WTC11 (cell line): ENCODE measurements around the gene PTPN21. TPM values are rescaled to one million over a fixed set of nuclear protein-coding genes. Genes with fewer than 3 reads are reported as not detected.

ENCODE experiments used
- ATAC-seq: fragments of 200-7000 bp; cut with Tn5 transposase; 2 replicates; pipeline ENCODE4 v1.10.0; 2021; ENCODE audit warnings: mild to moderate bottlenecking, moderate library complexity
- CTCF ChIA-PET: fragments of 300-600 bp; sonication (Branson Sonifier 250); formaldehyde crosslinking; loops from one replicate; lab custom pipeline; 2021; ENCODE audit warnings: antibody characterized with exemption; lab: Charles Lee
- POLR2A ChIA-PET: fragments of 350-600 bp; sonication (Branson Sonifier 250); formaldehyde crosslinking; loops from one replicate; lab custom pipeline; 2021; ENCODE audit warnings: antibody characterized with exemption; lab: Charles Lee
- DNase-seq: peaks from one replicate; pipeline ENCODE4 v3.0.0; 2021; ENCODE audit warnings: low spot score
- H3K27ac Mint-ChIP-seq: 2 replicates; pipeline ENCODE4 v1.8.0; 2021; ENCODE audit warnings: mixed read lengths
- H3K27me3 Mint-ChIP-seq: 2 replicates; pipeline ENCODE4 v1.8.0; 2021; ENCODE audit warnings: low read depth, mild to moderate bottlenecking, moderate library complexity, mixed read lengths
- H3K36me3 Mint-ChIP-seq: 2 replicates; pipeline ENCODE4 v1.8.0; 2021; ENCODE audit warnings: mixed read lengths
- H3K4me1 Mint-ChIP-seq: 2 replicates; pipeline ENCODE4 v1.8.0; 2022; ENCODE audit warnings: mixed read lengths
- H3K4me3 Mint-ChIP-seq: 2 replicates; pipeline ENCODE4 v1.8.0; 2021; ENCODE audit warnings: mild to moderate bottlenecking, moderate library complexity, mixed read lengths
- H3K9me3 Mint-ChIP-seq: 2 replicates; pipeline ENCODE4 v1.8.0; 2021; ENCODE audit warnings: mixed read lengths
- ATF2 ChIP-seq: sonication (generic); formaldehyde crosslinking; IDR thresholded peaks from 2 replicates; pipeline ENCODE4 v1.8.1; 2022; ENCODE audit warnings: low read depth, missing genetic modification reagents, borderline replicate concordance
- CBFB ChIP-seq: sonication (generic); formaldehyde crosslinking; IDR thresholded peaks from 2 replicates; pipeline ENCODE4 v1.8.1; 2022; ENCODE audit warnings: mild to moderate bottlenecking, low read depth, missing genetic modification reagents
- CTCF ChIP-seq: fragments of 200-600 bp; IDR thresholded peaks from 2 replicates; pipeline ENCODE4 v1.8.0; 2022; ENCODE audit warnings: antibody characterized with exemption
- EMX1 ChIP-seq: fragments of 250-450 bp; sonication (Bioruptor Pico); IDR thresholded peaks from 2 replicates; pipeline ENCODE4 v1.8.0; 2021; ENCODE audit warnings: mild to moderate bottlenecking
- ESRRA ChIP-seq: sonication (generic); formaldehyde crosslinking; IDR thresholded peaks from 2 replicates; pipeline ENCODE4 v1.8.1; 2022; ENCODE audit warnings: mild to moderate bottlenecking, missing genetic modification reagents, borderline replicate concordance
- FOXJ3 ChIP-seq: sonication (generic); formaldehyde crosslinking; IDR thresholded peaks from 2 replicates; pipeline ENCODE4 v1.9.0; 2021; ENCODE audit warnings: missing genetic modification reagents, mild to moderate bottlenecking, borderline replicate concordance
- GABPB1 ChIP-seq: sonication (generic); formaldehyde crosslinking; IDR thresholded peaks from 2 replicates; pipeline ENCODE4 v1.8.1; 2023; ENCODE audit warnings: mild to moderate bottlenecking, missing genetic modification reagents
- HMGA2 ChIP-seq: fragments of 250-450 bp; sonication (Bioruptor Pico); IDR thresholded peaks from 2 replicates; pipeline ENCODE4 v1.4.0; 2021; ENCODE audit warnings: mild to moderate bottlenecking, moderate library complexity
- IRF2 ChIP-seq: sonication (generic); formaldehyde crosslinking; IDR thresholded peaks from 2 replicates; pipeline ENCODE4 v1.8.0; 2022; ENCODE audit warnings: low read depth, missing genetic modification reagents, borderline replicate concordance
- JAZF1 ChIP-seq: fragments of 250-450 bp; sonication (Bioruptor Pico); IDR thresholded peaks from 2 replicates; pipeline ENCODE4 v1.9.0; 2021; ENCODE audit warnings: moderate library complexity, mild to moderate bottlenecking, inconsistent platforms
- KAT7 ChIP-seq: sonication (generic); formaldehyde crosslinking; IDR thresholded peaks from 2 replicates; pipeline ENCODE4 v1.8.1; 2023; ENCODE audit warnings: missing genetic modification reagents, mild to moderate bottlenecking, borderline replicate concordance
- MLX ChIP-seq: sonication (generic); formaldehyde crosslinking; IDR thresholded peaks from 2 replicates; pipeline ENCODE4 v1.8.1; 2023; ENCODE audit warnings: mild to moderate bottlenecking, missing genetic modification reagents, moderate library complexity
- MYBL2 ChIP-seq: sonication (generic); formaldehyde crosslinking; IDR thresholded peaks from 2 replicates; pipeline ENCODE4 v1.8.1; 2023; ENCODE audit warnings: mild to moderate bottlenecking, moderate library complexity, missing genetic modification reagents
- NFATC4 ChIP-seq: fragments of 250-450 bp; sonication (Bioruptor Pico); IDR thresholded peaks from 2 replicates; pipeline ENCODE4 v1.9.0; 2021; ENCODE audit warnings: mild to moderate bottlenecking
- NFE2L1 ChIP-seq: sonication (generic); formaldehyde crosslinking; IDR thresholded peaks from 2 replicates; pipeline ENCODE4 v1.8.1; 2023; ENCODE audit warnings: missing genetic modification reagents
- NR2C2 ChIP-seq: sonication (generic); formaldehyde crosslinking; IDR thresholded peaks from 2 replicates; pipeline ENCODE4 v1.8.0; 2022; ENCODE audit warnings: mild to moderate bottlenecking, missing genetic modification reagents
- NR3C1 ChIP-seq: sonication (generic); formaldehyde crosslinking; conservative IDR thresholded peaks from 2 replicates; pipeline ENCODE4 v1.8.1; 2023; ENCODE audit warnings: low read depth, mild to moderate bottlenecking, missing genetic modification reagents
- TEAD1 ChIP-seq: sonication (generic); formaldehyde crosslinking; IDR thresholded peaks from 2 replicates; pipeline ENCODE4 v1.8.0; 2022; ENCODE audit warnings: mild to moderate bottlenecking, missing genetic modification reagents
- TEAD4 ChIP-seq: sonication (generic); formaldehyde crosslinking; IDR thresholded peaks from 2 replicates; pipeline ENCODE4 v1.8.0; 2022; ENCODE audit warnings: mild to moderate bottlenecking, missing genetic modification reagents
- ZBTB43 ChIP-seq: sonication (generic); formaldehyde crosslinking; IDR thresholded peaks from 2 replicates; pipeline ENCODE4 v1.8.1; 2023; ENCODE audit warnings: mild to moderate bottlenecking, missing genetic modification reagents
- ZNF121 ChIP-seq: sonication (generic); formaldehyde crosslinking; IDR thresholded peaks from 2 replicates; pipeline ENCODE4 v1.8.0; 2023; ENCODE audit warnings: missing genetic modification reagents
- ZNF317 ChIP-seq: sonication (generic); formaldehyde crosslinking; IDR thresholded peaks from 2 replicates; pipeline ENCODE4 v1.8.1; 2023; ENCODE audit warnings: low read depth, mild to moderate bottlenecking, moderate library complexity, missing genetic modification reagents, borderline replicate concordance
- ZNF425 ChIP-seq: fragments of 250-450 bp; sonication (Bioruptor Pico); conservative IDR thresholded peaks from 2 replicates; pipeline ENCODE4 v1.9.0; 2021; ENCODE audit warnings: mild to moderate bottlenecking
- ZNF671 ChIP-seq: fragments of 250-450 bp; sonication (Bioruptor Pico); IDR thresholded peaks from 2 replicates; pipeline ENCODE4 v1.8.0; 2021; ENCODE audit warnings: mild to moderate bottlenecking
- total RNA-seq: library from RNA; stranded (reverse); gene quantifications from 3 replicates; pipeline ENCODE4 v1.2.3, GENCODE V29; 2021

The PTPN21 gene
- total RNA-seq, 1 experiment from 2014 or later: 7.5 TPM

- ATAC-seq: no peak
- ChIA-PET CTCF (no interaction called here), POLR2A (no interaction called here)
- no peaks in the 10 kb centered on the region for H3K9me3 Mint-ChIP-seq
- TF ChIP-seq HMGA2 (CRISPR knock-in tag) (no peak), MYBL2 (no peak), NR2C2 (CRISPR knock-in tag) (no peak), TEAD1 (CRISPR knock-in tag) (no peak)
- H3K4me3 Mint-ChIP-seq: no peak overlapping the region
- DNase-seq: no peak
- no peak overlapping the region for H3K27ac Mint-ChIP-seq
- peaks cover 78% of the 10 kb centered on the region for H3K36me3 Mint-ChIP-seq
- H3K27me3 Mint-ChIP-seq: no peaks in the 10 kb centered on the region
- no peaks in the 10 kb centered on the region for H3K4me1 Mint-ChIP-seq
Observed at GRCh38 chr14:88598097-88598675, 43.4 kb upstream of the PTPN21 start.

GRCh38 chr14:88597601-88598000, 42.8 kb upstream of the PTPN21 start:
- Mint-ChIP-seq H3K4me1 (no peaks in the 10 kb centered on the region), H3K27ac (no peak overlapping the region; the same call in 1 of the 2 replicates), H3K27me3 (no peaks in the 10 kb centered on the region), H3K9me3 (no peaks in the 10 kb centered on the region), H3K36me3 (peaks cover 76% of the 10 kb centered on the region), H3K4me3 (no peak overlapping the region)
- DNase-seq (no peak), ATAC-seq (no peak)
- CTCF ChIA-PET: no interaction called here
- POLR2A ChIA-PET: no interaction called here
- no peak for TF ChIP-seq TEAD4
- TF ChIP-seq ZNF425: no peak
- no peak for TF ChIP-seq ZBTB43 (CRISPR knock-in tag)
- no peak for TF ChIP-seq IRF2 (CRISPR knock-in tag)
- no peak for TF ChIP-seq FOXJ3
- no peak for TF ChIP-seq ZNF317 (CRISPR knock-in tag)
- no peak for TF ChIP-seq CBFB (CRISPR knock-in tag)
- TF ChIP-seq NFATC4 (CRISPR knock-in tag): no peak

- ATAC-seq: no peak
- ChIA-PET CTCF (no interaction called here), POLR2A (no interaction called here)
- TF ChIP-seq KAT7 (CRISPR knock-in tag): no peak
- no peak for TF ChIP-seq ESRRA (CRISPR knock-in tag)
- no peak for TF ChIP-seq HMGA2 (CRISPR knock-in tag)
- no peak for TF ChIP-seq CTCF
- no peak for TF ChIP-seq ATF2 (CRISPR knock-in tag)
- no peak for TF ChIP-seq ZNF671 (CRISPR knock-in tag)
- TF ChIP-seq MLX (CRISPR knock-in tag): no peak
- TF ChIP-seq GABPB1 (CRISPR knock-in tag): no peak
- no peak for TF ChIP-seq NR3C1 (CRISPR knock-in tag)
- no peak for TF ChIP-seq EMX1 (CRISPR knock-in tag)
- TF ChIP-seq ZNF121: no peak
- no peak for TF ChIP-seq IRF2 (CRISPR knock-in tag)
- TF ChIP-seq JAZF1 (CRISPR knock-in tag): no peak
- TF ChIP-seq NFE2L1 (CRISPR knock-in tag): no peak
- no peak for TF ChIP-seq NFATC4 (CRISPR knock-in tag)
- no peak for DNase-seq
- Mint-ChIP-seq H3K27me3 (no peaks in the 10 kb centered on the region), H3K27ac (peak overlapping the region; percentile 10; the same call in 1 of the 2 replicates), H3K36me3 (peaks cover 73% of the 10 kb centered on the region), H3K9me3 (no peaks in the 10 kb centered on the region), H3K4me3 (no peak overlapping the region), H3K4me1 (no peaks in the 10 kb centered on the region)
Observed at GRCh38 chr14:88597038-88597437, 42.2 kb upstream of the PTPN21 start.
